ENCODE data around the gene KCNG4. TPM values are rescaled to one million over a fixed set of nuclear protein-coding genes. Genes with fewer than 3 reads are reported as not detected.

The KCNG4 gene
- total RNA-seq, 2 experiments from 2014 or later = not detected

GRCh38 chr16:84212154-84212553 lies 27.7 kb downstream of the KCNG4 start:
- Mint-ChIP-seq H3K4me3 (no peak overlapping the region), H3K27ac (no peak overlapping the region), H3K9me3 (no peaks in the 10 kb centered on the region), H3K27me3 (no peaks in the 10 kb centered on the region), H3K36me3 (ENCODE audit: low read depth) (no peaks in the 10 kb centered on the region), H3K4me1 (ENCODE audit: low read depth) (no peaks in the 10 kb centered on the region)
- DNase-seq (no peak), ATAC-seq (ENCODE audit: poor library complexity) (no peak)
- ChIA-PET POLR2A (no interaction called here), CTCF (no interaction called here)
- intact Hi-C loops (cut with DNase I, micrococcal nuclease) = no loop called here
- Histone ChIP-seq H3K4me1 (ENCODE audit: insufficient read depth, low read length) (no peaks in the 10 kb centered on the region), H3K36me3 (ENCODE audit: insufficient read depth, low read length) (no peaks in the 10 kb centered on the region), H3K9me3 (ENCODE audit: control insufficient read depth in 1 of 2, insufficient read depth in 1 of 2, low read length in 2 of 2) (no peaks in the 10 kb centered on the region), H3K27me3 (ENCODE audit: control insufficient read depth in 1 of 2, insufficient read depth in 2 of 2, low read length in 2 of 2) (peaks cover 0 to 2% of the 10 kb centered on the region in 2 experiments), H3K4me3 (ENCODE audit: low read length) (no peak overlapping the region), H3K27ac (ENCODE audit: low read depth in 1 of 2, low read length in 2 of 2) (no peak overlapping the region)
- TF ChIP-seq CTCF (IDR thresholded peaks at IDR 0.05) = no peak

GRCh38 chr16:84209989-84210388 lies 29.8 kb downstream of the KCNG4 start:
- no peaks in the 10 kb centered on the region for H3K4me1 Mint-ChIP-seq (ENCODE audit: low read depth)
- no peaks in the 10 kb centered on the region for H3K27me3 Mint-ChIP-seq
- POLR2A ChIA-PET = no interaction called here
- Histone ChIP-seq H3K27ac (ENCODE audit: low read depth in 1 of 2, low read length in 2 of 2) (no peak overlapping the region), H3K27me3 (ENCODE audit: control insufficient read depth in 1 of 2, insufficient read depth in 2 of 2, low read length in 2 of 2) (no peaks in the 10 kb centered on the region), H3K4me3 (ENCODE audit: low read length) (no peak overlapping the region), H3K4me1 (ENCODE audit: insufficient read depth, low read length) (no peaks in the 10 kb centered on the region), H3K9me3 (ENCODE audit: control insufficient read depth in 1 of 2, insufficient read depth in 1 of 2, low read length in 2 of 2) (no peaks in the 10 kb centered on the region), H3K36me3 (ENCODE audit: insufficient read depth, low read length) (no peaks in the 10 kb centered on the region)
- ATAC-seq (ENCODE audit: poor library complexity) = no peak
- no peak overlapping the region for H3K4me3 Mint-ChIP-seq
- H3K36me3 Mint-ChIP-seq (ENCODE audit: low read depth) = no peaks in the 10 kb centered on the region
- no peak for DNase-seq
- CTCF ChIA-PET = no interaction called here
- intact Hi-C loops (cut with DNase I, micrococcal nuclease) = no loop called here
- no peak overlapping the region for H3K27ac Mint-ChIP-seq
- no peaks in the 10 kb centered on the region for H3K9me3 Mint-ChIP-seq
- no peak for TF ChIP-seq CTCF (IDR thresholded peaks at IDR 0.05)

- CTCF ChIA-PET = no interaction called here
- Mint-ChIP-seq H3K27me3 (no peaks in the 10 kb centered on the region), H3K36me3 (ENCODE audit: low read depth) (no peaks in the 10 kb centered on the region), H3K4me1 (ENCODE audit: low read depth) (no peaks in the 10 kb centered on the region), H3K4me3 (no peak overlapping the region), H3K9me3 (no peaks in the 10 kb centered on the region), H3K27ac (no peak overlapping the region)
- no peaks in the 10 kb centered on the region for H3K4me1 ChIP-seq (ENCODE audit: insufficient read depth, low read length)
- intact Hi-C loops (cut with DNase I, micrococcal nuclease) = no loop called here
- H3K27me3 ChIP-seq (ENCODE audit: control insufficient read depth in 1 of 2, insufficient read depth in 2 of 2, low read length in 2 of 2) = no peaks in the 10 kb centered on the region
- no peaks in the 10 kb centered on the region for H3K9me3 ChIP-seq (ENCODE audit: control insufficient read depth in 1 of 2, insufficient read depth in 1 of 2, low read length in 2 of 2)
- TF ChIP-seq CTCF (IDR thresholded peaks at IDR 0.05) = no peak
- no peak overlapping the region for H3K4me3 ChIP-seq (ENCODE audit: low read length)
- POLR2A ChIA-PET = no interaction called here
- no peaks in the 10 kb centered on the region for H3K36me3 ChIP-seq (ENCODE audit: insufficient read depth, low read length)
- DNase-seq (no peak), ATAC-seq (ENCODE audit: poor library complexity) (no peak)
- H3K27ac ChIP-seq (ENCODE audit: low read depth in 1 of 2, low read length in 2 of 2) = no peak overlapping the region
Measured at GRCh38 chr16:84207879-84208278, 31.9 kb downstream of the KCNG4 start.
